Activated naive CD8-positive, alpha-beta T cell treated with anti-CD3 and anti-CD28 coated beads, Interleukin-2, amount 50 U/mL, for 24 hours (primary cell): ENCODE results near the gene CLDN9.

Experiments used
- ATAC-seq: fragments of 150-1000 bp; cut with Tn5 transposase; one replicate; pipeline ENCODE4 v1.10.0; 2021
- DNase-seq: peaks from one replicate; pipeline ENCODE4 v3.0.0; 2021
- H3K27ac Mint-ChIP-seq: one replicate; pipeline ENCODE4 v1.8.0; 2021; ENCODE audit warnings: mild to moderate bottlenecking, mixed read lengths
- H3K27me3 Mint-ChIP-seq: one replicate; pipeline ENCODE4 v1.8.0; 2021; ENCODE audit warnings: mixed read lengths
- H3K36me3 Mint-ChIP-seq: one replicate; pipeline ENCODE4 v1.8.0; 2021; ENCODE audit warnings: low read depth, mixed read lengths
- H3K4me1 Mint-ChIP-seq: one replicate; pipeline ENCODE4 v1.8.0; 2021; ENCODE audit warnings: mixed read lengths
- H3K4me3 Mint-ChIP-seq: one replicate; pipeline ENCODE4 v1.8.0; 2021; ENCODE audit warnings: mild to moderate bottlenecking, moderate library complexity, mixed read lengths
- H3K9me3 Mint-ChIP-seq: one replicate; pipeline ENCODE4 v1.8.0; 2021; ENCODE audit warnings: mixed read lengths

The CLDN9 gene

GRCh38 chr16:3001316-3001715 lies 11.4 kb upstream of the CLDN9 start:
- peaks cover 14% of the 10 kb centered on the region for H3K27me3 Mint-ChIP-seq
- H3K27ac Mint-ChIP-seq: no peak overlapping the region
- no peaks in the 10 kb centered on the region for H3K9me3 Mint-ChIP-seq
- H3K4me3 Mint-ChIP-seq: no peak overlapping the region
- no peak for DNase-seq
- H3K36me3 Mint-ChIP-seq: no peaks in the 10 kb centered on the region
- ATAC-seq: no peak
- H3K4me1 Mint-ChIP-seq: peaks cover 6% of the 10 kb centered on the region

- H3K36me3 Mint-ChIP-seq: no peaks in the 10 kb centered on the region
- peaks cover 23% of the 10 kb centered on the region for H3K4me1 Mint-ChIP-seq
- ATAC-seq (peak; percentile 99), DNase-seq (peak; percentile 95)
- H3K27me3 Mint-ChIP-seq: peaks cover 18% of the 10 kb centered on the region
- peak overlapping the region; percentile 51 for H3K4me3 Mint-ChIP-seq
- no peaks in the 10 kb centered on the region for H3K9me3 Mint-ChIP-seq
- H3K27ac Mint-ChIP-seq: peak overlapping the region; percentile 80
These were observed 9.0 kb upstream of the CLDN9 start for GRCh38 chr16:3003582-3004270.

GRCh38 chr16:3004319-3004718 lies 8.4 kb upstream of the CLDN9 start:
- Mint-ChIP-seq H3K27ac (no peak overlapping the region), H3K9me3 (no peaks in the 10 kb centered on the region), H3K4me1 (peaks cover 26% of the 10 kb centered on the region), H3K36me3 (no peaks in the 10 kb centered on the region), H3K4me3 (no peak overlapping the region), H3K27me3 (peaks cover 14% of the 10 kb centered on the region)
- DNase-seq (peak; percentile 16), ATAC-seq (no peak)

- H3K27me3 Mint-ChIP-seq: peaks cover 13% of the 10 kb centered on the region
- H3K27ac Mint-ChIP-seq: no peak overlapping the region
- H3K4me1 Mint-ChIP-seq: peaks cover 26% of the 10 kb centered on the region
- H3K9me3 Mint-ChIP-seq: no peaks in the 10 kb centered on the region
- H3K4me3 Mint-ChIP-seq: peak overlapping the region; percentile 45
- DNase-seq (no peak), ATAC-seq (no peak)
- H3K36me3 Mint-ChIP-seq: no peaks in the 10 kb centered on the region
These were observed 7.9 kb upstream of the CLDN9 start for GRCh38 chr16:3004781-3005284.

- Mint-ChIP-seq H3K4me1 (peaks cover 26% of the 10 kb centered on the region), H3K9me3 (no peaks in the 10 kb centered on the region), H3K27ac (no peak overlapping the region), H3K36me3 (no peaks in the 10 kb centered on the region), H3K4me3 (no peak overlapping the region), H3K27me3 (peaks cover 13% of the 10 kb centered on the region)
- DNase-seq (no peak), ATAC-seq (no peak)
These were observed 5.4 kb upstream of the CLDN9 start for GRCh38 chr16:3007059-3007956.

- peak overlapping the region; percentile 24 for H3K4me3 Mint-ChIP-seq
- H3K27ac Mint-ChIP-seq: no peak overlapping the region
- peaks cover 26% of the 10 kb centered on the region for H3K4me1 Mint-ChIP-seq
- no peak for ATAC-seq
- H3K9me3 Mint-ChIP-seq: no peaks in the 10 kb centered on the region
- DNase-seq: no peak
- H3K36me3 Mint-ChIP-seq: no peaks in the 10 kb centered on the region
- peaks cover 19% of the 10 kb centered on the region for H3K27me3 Mint-ChIP-seq
These were observed 4.6 kb upstream of the CLDN9 start for GRCh38 chr16:3007957-3008689.

- peaks cover 26% of the 10 kb centered on the region for H3K4me1 Mint-ChIP-seq
- H3K27ac Mint-ChIP-seq: no peak overlapping the region
- H3K36me3 Mint-ChIP-seq: no peaks in the 10 kb centered on the region
- H3K4me3 Mint-ChIP-seq: no peak overlapping the region
- H3K27me3 Mint-ChIP-seq: peaks cover 19% of the 10 kb centered on the region
- DNase-seq (no peak), ATAC-seq (no peak)
- H3K9me3 Mint-ChIP-seq: no peaks in the 10 kb centered on the region
These were observed 4.1 kb upstream of the CLDN9 start for GRCh38 chr16:3008690-3009037.

- Mint-ChIP-seq H3K27ac (no peak overlapping the region), H3K4me1 (peaks cover 23% of the 10 kb centered on the region), H3K27me3 (peaks cover 24% of the 10 kb centered on the region), H3K36me3 (no peaks in the 10 kb centered on the region), H3K9me3 (no peaks in the 10 kb centered on the region), H3K4me3 (no peak overlapping the region)
- ATAC-seq (no peak), DNase-seq (no peak)
These were observed 2.9 kb upstream of the CLDN9 start for GRCh38 chr16:3009568-3010390.

GRCh38 chr16:3010510-3010909 lies 2.2 kb upstream of the CLDN9 start:
- H3K9me3 Mint-ChIP-seq: no peaks in the 10 kb centered on the region
- DNase-seq (no peak), ATAC-seq (no peak)
- H3K4me3 Mint-ChIP-seq: no peak overlapping the region
- H3K4me1 Mint-ChIP-seq: peaks cover 21% of the 10 kb centered on the region
- no peak overlapping the region for H3K27ac Mint-ChIP-seq
- no peaks in the 10 kb centered on the region for H3K36me3 Mint-ChIP-seq
- H3K27me3 Mint-ChIP-seq: peaks cover 21% of the 10 kb centered on the region

- ATAC-seq (no peak), DNase-seq (no peak)
- no peaks in the 10 kb centered on the region for H3K9me3 Mint-ChIP-seq
- H3K4me3 Mint-ChIP-seq: no peak overlapping the region
- no peaks in the 10 kb centered on the region for H3K36me3 Mint-ChIP-seq
- no peak overlapping the region for H3K27ac Mint-ChIP-seq
- H3K4me1 Mint-ChIP-seq: peaks cover 18% of the 10 kb centered on the region
- H3K27me3 Mint-ChIP-seq: peaks cover 14% of the 10 kb centered on the region
These were observed 477 bp upstream of the CLDN9 start for GRCh38 chr16:3012246-3012645.

- DNase-seq (no peak), ATAC-seq (no peak)
- H3K4me1 Mint-ChIP-seq: peaks cover 12% of the 10 kb centered on the region
- H3K36me3 Mint-ChIP-seq: no peaks in the 10 kb centered on the region
- no peaks in the 10 kb centered on the region for H3K9me3 Mint-ChIP-seq
- no peak overlapping the region for H3K27ac Mint-ChIP-seq
- peaks cover 19% of the 10 kb centered on the region for H3K27me3 Mint-ChIP-seq
- H3K4me3 Mint-ChIP-seq: no peak overlapping the region
These were observed 798 bp downstream of the CLDN9 start for GRCh38 chr16:3013491-3013951.

- H3K36me3 Mint-ChIP-seq: no peaks in the 10 kb centered on the region
- H3K27ac Mint-ChIP-seq: no peak overlapping the region
- no peak overlapping the region for H3K4me3 Mint-ChIP-seq
- no peaks in the 10 kb centered on the region for H3K9me3 Mint-ChIP-seq
- DNase-seq (no peak), ATAC-seq (no peak)
- peaks cover 8% of the 10 kb centered on the region for H3K4me1 Mint-ChIP-seq
- peaks cover 21% of the 10 kb centered on the region for H3K27me3 Mint-ChIP-seq
These were observed 1.4 kb downstream of the CLDN9 start for GRCh38 chr16:3013998-3014690.

- no peak for ATAC-seq
- Mint-ChIP-seq H3K36me3 (no peaks in the 10 kb centered on the region), H3K4me3 (no peak overlapping the region), H3K27ac (no peak overlapping the region), H3K4me1 (peaks cover 14% of the 10 kb centered on the region), H3K9me3 (no peaks in the 10 kb centered on the region), H3K27me3 (peaks cover 22% of the 10 kb centered on the region)
- DNase-seq: no peak
These were observed 2.2 kb downstream of the CLDN9 start for GRCh38 chr16:3014971-3015370.
